Neural progenitor cell (in vitro differentiated cells): Measurements from ENCODE around the gene EXD3. TPM values are rescaled to one million over a fixed set of nuclear protein-coding genes. Genes with fewer than 3 reads are reported as not detected.

Source experiments
- DNase-seq: peaks from one replicate; pipeline ENCODE4 v3.0.0-alpha.2; 2016; ENCODE audit warnings: low spot score
- H2AFZ ChIP-seq: fragments of 200-600 bp; sonication (generic); replicated peaks from 2 replicates; pipeline ENCODE4 v1.6.1; 2016; ENCODE audit warnings: antibody characterized with exemption
- H3F3A ChIP-seq: fragments of 200-600 bp; sonication (generic); 2 replicates; pipeline ENCODE4 v1.6.1; 2016; ENCODE audit warnings: antibody characterized with exemption, low read depth
- H3K27ac ChIP-seq: fragments of 200-600 bp; sonication (generic); 2 replicates; pipeline ENCODE4 v1.5.1; 2016; ENCODE audit warnings: mild to moderate bottlenecking
- H3K27me3 ChIP-seq: fragments of 200-600 bp; sonication (generic); 2 replicates; pipeline ENCODE4 v1.6.1; 2016; ENCODE audit warnings: mild to moderate bottlenecking, moderate library complexity
- H3K36me3 ChIP-seq: fragments of 200-600 bp; sonication (generic); 2 replicates; pipeline ENCODE4 v1.5.1; 2016
- H3K4me1 ChIP-seq: fragments of 200-600 bp; sonication (generic); 2 replicates; pipeline ENCODE4 v1.6.1; 2016; ENCODE audit warnings: mixed run types
- H3K4me2 ChIP-seq: fragments of 200-600 bp; sonication (generic); 2 replicates; pipeline ENCODE4 v1.6.1; 2016
- H3K4me3 ChIP-seq: fragments of 200-600 bp; sonication (generic); 2 replicates; pipeline ENCODE4 v1.5.1; 2016
- H3K79me2 ChIP-seq: fragments of 200-600 bp; sonication (generic); 2 replicates; pipeline ENCODE4 v1.6.1; 2016; ENCODE audit warnings: low read depth
- H3K9ac ChIP-seq: fragments of 200-600 bp; sonication (generic); 2 replicates; pipeline ENCODE4 v1.6.1; 2016
- H3K9me3 ChIP-seq: fragments of 200-600 bp; sonication (generic); 2 replicates; pipeline ENCODE4 v1.5.1; 2016; ENCODE audit warnings: low read depth
- H4K20me1 ChIP-seq: fragments of 200-600 bp; sonication (generic); 2 replicates; pipeline ENCODE4 v1.6.1; 2016; ENCODE audit warnings: low read depth
- H3K27ac Mint-ChIP-seq: 3 replicates; pipeline ENCODE4 v1.8.0; 2021; ENCODE audit warnings: mixed read lengths
- H3K27me3 Mint-ChIP-seq: 2 replicates; pipeline ENCODE4 v1.8.0; 2022; ENCODE audit warnings: low read depth, mild to moderate bottlenecking, inconsistent platforms, moderate library complexity, mixed read lengths; ENCODE audit not compliant: insufficient read depth
- H3K36me3 Mint-ChIP-seq: 3 replicates; pipeline ENCODE4 v1.8.0; 2021; ENCODE audit warnings: mixed read lengths
- H3K4me1 Mint-ChIP-seq: 3 replicates; pipeline ENCODE4 v1.8.0; 2021; ENCODE audit warnings: mixed read lengths
- H3K4me3 Mint-ChIP-seq: 3 replicates; pipeline ENCODE4 v1.8.0; 2021; ENCODE audit warnings: mild to moderate bottlenecking, moderate library complexity, mixed read lengths
- H3K9me3 Mint-ChIP-seq: 3 replicates; pipeline ENCODE4 v1.8.0; 2020; ENCODE audit warnings: mixed read lengths
- CTCF ChIP-seq: fragments of 200-600 bp; sonication (generic); IDR thresholded peaks from 2 replicates; pipeline ENCODE4 v1.5.1; 2017; ENCODE audit warnings: antibody characterized with exemption, mild to moderate bottlenecking
- EZH2 ChIP-seq: fragments of 200-600 bp; sonication (generic); IDR thresholded peaks from 2 replicates; pipeline ENCODE4 v1.6.1; 2017; ENCODE audit warnings: antibody characterized with exemption, mild to moderate bottlenecking, moderate library complexity
- EZH2phosphoT487 ChIP-seq: fragments of 200-600 bp; sonication (generic); IDR thresholded peaks from 2 replicates; pipeline ENCODE4 v1.6.1; 2017; ENCODE audit warnings: antibody characterized with exemption
- total RNA-seq: library from RNA; depleted of rRNA; stranded (reverse); fragments of >200 nt; gene quantifications from 2 replicates; pipeline ENCODE4 v1.2.3, GENCODE V29; 2015; ENCODE audit warnings: low replicate concordance

Gene EXD3
- total RNA-seq, 1 donor from 2014 or later: 4.7 TPM

GRCh38 chr9:137353223-137354152 is 69.5 kb downstream of the EXD3 start:
- Histone ChIP-seq H3K27me3 (no peaks in the 10 kb centered on the region), H3K4me1 (no peaks in the 10 kb centered on the region), H2AFZ (no peak overlapping the region), H4K20me1 (no peaks in the 10 kb centered on the region), H3K27ac (no peak overlapping the region), H3K36me3 (no peaks in the 10 kb centered on the region), H3K9ac (no peak overlapping the region), H3K4me2 (no peak overlapping the region), H3K9me3 (peaks cover 5% of the 10 kb centered on the region), H3K79me2 (no peaks in the 10 kb centered on the region), H3F3A (no peaks in the 10 kb centered on the region), H3K4me3 (no peak overlapping the region)
- DNase-seq: no peak
- Mint-ChIP-seq H3K36me3 (peaks cover 8% of the 10 kb centered on the region), H3K9me3 (peaks cover 21% of the 10 kb centered on the region), H3K4me1 (no peaks in the 10 kb centered on the region), H3K27me3 (peaks cover 1% of the 10 kb centered on the region), H3K4me3 (no peak overlapping the region), H3K27ac (no peak overlapping the region)
- TF ChIP-seq EZH2phosphoT487 (no peak), EZH2 (no peak), CTCF (no peak)

- peaks cover 5% of the 10 kb centered on the region for H3K9me3 ChIP-seq
- H3K36me3 Mint-ChIP-seq: peaks cover 8% of the 10 kb centered on the region
- no peak overlapping the region for H2AFZ ChIP-seq
- no peaks in the 10 kb centered on the region for H3K4me1 Mint-ChIP-seq
- peaks cover 15% of the 10 kb centered on the region for H3K9me3 Mint-ChIP-seq
- no peaks in the 10 kb centered on the region for H3K27me3 ChIP-seq
- H3K27ac Mint-ChIP-seq: no peak overlapping the region
- H3K4me1 ChIP-seq: no peaks in the 10 kb centered on the region
- no peaks in the 10 kb centered on the region for H3F3A ChIP-seq
- H3K4me2 ChIP-seq: no peak overlapping the region
- no peaks in the 10 kb centered on the region for H4K20me1 ChIP-seq
- no peak for DNase-seq
- no peak for TF ChIP-seq CTCF
- H3K36me3 ChIP-seq: no peaks in the 10 kb centered on the region
- no peaks in the 10 kb centered on the region for H3K27me3 Mint-ChIP-seq
- no peak overlapping the region for H3K9ac ChIP-seq
- H3K27ac ChIP-seq: no peak overlapping the region
- H3K4me3 ChIP-seq: no peak overlapping the region
- no peaks in the 10 kb centered on the region for H3K79me2 ChIP-seq
- H3K4me3 Mint-ChIP-seq: no peak overlapping the region
Observed at GRCh38 chr9:137352511-137353222, 70.3 kb downstream of the EXD3 start.

- no peak overlapping the region for H3K27ac Mint-ChIP-seq
- no peaks in the 10 kb centered on the region for H3F3A ChIP-seq
- no peak for DNase-seq
- no peaks in the 10 kb centered on the region for H3K4me1 ChIP-seq
- H3K36me3 Mint-ChIP-seq: peaks cover 8% of the 10 kb centered on the region
- H4K20me1 ChIP-seq: no peaks in the 10 kb centered on the region
- H3K9me3 ChIP-seq: peaks cover 2% of the 10 kb centered on the region
- no peaks in the 10 kb centered on the region for H3K79me2 ChIP-seq
- H2AFZ ChIP-seq: no peak overlapping the region
- no peaks in the 10 kb centered on the region for H3K36me3 ChIP-seq
- peaks cover 12% of the 10 kb centered on the region for H3K9me3 Mint-ChIP-seq
- H3K27ac ChIP-seq: no peak overlapping the region
- no peaks in the 10 kb centered on the region for H3K27me3 Mint-ChIP-seq
- no peaks in the 10 kb centered on the region for H3K27me3 ChIP-seq
- no peaks in the 10 kb centered on the region for H3K4me1 Mint-ChIP-seq
- TF ChIP-seq EZH2phosphoT487 (no peak), CTCF (no peak), EZH2 (no peak)
- no peak overlapping the region for H3K4me2 ChIP-seq
- H3K4me3 Mint-ChIP-seq: no peak overlapping the region
- no peak overlapping the region for H3K4me3 ChIP-seq
- no peak overlapping the region for H3K9ac ChIP-seq
Observed at GRCh38 chr9:137351781-137352501, 71.0 kb downstream of the EXD3 start.
